Measurements from ENCODE around the gene KHDRBS1. TPM values are rescaled to one million over a fixed set of nuclear protein-coding genes. Genes with fewer than 3 reads are reported as not detected.
A peak's percentile ranks its signal among the peaks of the same experiment; 100 is the strongest.

The KHDRBS1 gene
- total and polyA plus RNA-seq, 2 of the 13 experiments (the other 11 are each of a cell fraction or from before 2014, with no cell fraction given) = 25.1 to 39.0 TPM

DNA sequence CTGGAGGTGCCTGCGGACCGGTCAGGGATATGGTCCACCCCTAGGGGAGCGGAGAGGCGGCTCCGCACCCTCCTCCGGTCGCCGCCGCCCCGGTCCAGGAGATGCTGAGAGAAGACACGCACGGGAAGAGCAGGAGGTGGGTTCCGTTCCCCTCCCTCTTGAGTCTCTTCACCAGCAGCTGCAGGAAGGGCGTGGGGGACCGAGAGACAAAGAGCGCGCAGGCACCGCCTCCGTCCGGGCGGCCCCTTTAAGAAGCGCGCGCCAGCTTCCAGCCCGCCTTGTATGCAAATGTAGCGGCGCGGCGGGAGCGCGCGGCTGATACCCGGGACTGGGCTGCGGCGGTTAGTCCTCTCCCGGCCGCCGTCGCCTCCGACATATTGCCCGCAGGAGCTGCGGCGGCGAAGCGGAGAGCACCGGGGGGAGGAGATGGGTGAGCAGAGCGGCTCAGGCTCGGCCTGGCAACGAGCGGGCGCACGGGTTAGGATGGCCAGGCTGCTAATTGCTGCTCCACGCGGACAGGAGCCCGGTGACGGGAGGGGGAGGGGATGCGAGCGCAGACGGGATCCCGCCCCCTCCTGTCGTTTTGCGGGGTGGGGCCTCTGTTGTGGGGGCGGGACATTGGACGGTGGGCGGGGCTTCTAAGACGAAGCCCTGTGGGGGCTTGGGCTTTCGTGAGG is 59.1 kb downstream of the KHDRBS1 start, which contains the start of gene TMEM39B (continued):
- TF ChIP-seq, protein P1, sequence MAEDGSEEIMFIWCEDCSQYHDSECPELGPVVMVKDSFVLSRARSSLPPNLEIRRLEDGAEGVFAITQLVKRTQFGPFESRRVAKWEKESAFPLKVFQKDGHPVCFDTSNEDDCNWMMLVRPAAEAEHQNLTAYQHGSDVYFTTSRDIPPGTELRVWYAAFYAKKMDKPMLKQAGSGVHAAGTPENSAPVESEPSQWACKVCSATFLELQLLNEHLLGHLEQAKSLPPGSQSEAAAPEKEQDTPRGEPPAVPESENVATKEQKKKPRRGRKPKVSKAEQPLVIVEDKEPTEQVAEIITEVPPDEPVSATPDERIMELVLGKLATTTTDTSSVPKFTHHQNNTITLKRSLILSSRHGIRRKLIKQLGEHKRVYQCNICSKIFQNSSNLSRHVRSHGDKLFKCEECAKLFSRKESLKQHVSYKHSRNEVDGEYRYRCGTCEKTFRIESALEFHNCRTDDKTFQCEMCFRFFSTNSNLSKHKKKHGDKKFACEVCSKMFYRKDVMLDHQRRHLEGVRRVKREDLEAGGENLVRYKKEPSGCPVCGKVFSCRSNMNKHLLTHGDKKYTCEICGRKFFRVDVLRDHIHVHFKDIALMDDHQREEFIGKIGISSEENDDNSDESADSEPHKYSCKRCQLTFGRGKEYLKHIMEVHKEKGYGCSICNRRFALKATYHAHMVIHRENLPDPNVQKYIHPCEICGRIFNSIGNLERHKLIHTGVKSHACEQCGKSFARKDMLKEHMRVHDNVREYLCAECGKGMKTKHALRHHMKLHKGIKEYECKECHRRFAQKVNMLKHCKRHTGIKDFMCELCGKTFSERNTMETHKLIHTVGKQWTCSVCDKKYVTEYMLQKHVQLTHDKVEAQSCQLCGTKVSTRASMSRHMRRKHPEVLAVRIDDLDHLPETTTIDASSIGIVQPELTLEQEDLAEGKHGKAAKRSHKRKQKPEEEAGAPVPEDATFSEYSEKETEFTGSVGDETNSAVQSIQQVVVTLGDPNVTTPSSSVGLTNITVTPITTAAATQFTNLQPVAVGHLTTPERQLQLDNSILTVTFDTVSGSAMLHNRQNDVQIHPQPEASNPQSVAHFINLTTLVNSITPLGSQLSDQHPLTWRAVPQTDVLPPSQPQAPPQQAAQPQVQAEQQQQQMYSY (CRISPR knock-in tag; IDR thresholded peaks at IDR 0.05) = 0 out of 2 replicates have a peak, but pooled peaks have one; percentile 32
- TF ChIP-seq, protein P2, sequence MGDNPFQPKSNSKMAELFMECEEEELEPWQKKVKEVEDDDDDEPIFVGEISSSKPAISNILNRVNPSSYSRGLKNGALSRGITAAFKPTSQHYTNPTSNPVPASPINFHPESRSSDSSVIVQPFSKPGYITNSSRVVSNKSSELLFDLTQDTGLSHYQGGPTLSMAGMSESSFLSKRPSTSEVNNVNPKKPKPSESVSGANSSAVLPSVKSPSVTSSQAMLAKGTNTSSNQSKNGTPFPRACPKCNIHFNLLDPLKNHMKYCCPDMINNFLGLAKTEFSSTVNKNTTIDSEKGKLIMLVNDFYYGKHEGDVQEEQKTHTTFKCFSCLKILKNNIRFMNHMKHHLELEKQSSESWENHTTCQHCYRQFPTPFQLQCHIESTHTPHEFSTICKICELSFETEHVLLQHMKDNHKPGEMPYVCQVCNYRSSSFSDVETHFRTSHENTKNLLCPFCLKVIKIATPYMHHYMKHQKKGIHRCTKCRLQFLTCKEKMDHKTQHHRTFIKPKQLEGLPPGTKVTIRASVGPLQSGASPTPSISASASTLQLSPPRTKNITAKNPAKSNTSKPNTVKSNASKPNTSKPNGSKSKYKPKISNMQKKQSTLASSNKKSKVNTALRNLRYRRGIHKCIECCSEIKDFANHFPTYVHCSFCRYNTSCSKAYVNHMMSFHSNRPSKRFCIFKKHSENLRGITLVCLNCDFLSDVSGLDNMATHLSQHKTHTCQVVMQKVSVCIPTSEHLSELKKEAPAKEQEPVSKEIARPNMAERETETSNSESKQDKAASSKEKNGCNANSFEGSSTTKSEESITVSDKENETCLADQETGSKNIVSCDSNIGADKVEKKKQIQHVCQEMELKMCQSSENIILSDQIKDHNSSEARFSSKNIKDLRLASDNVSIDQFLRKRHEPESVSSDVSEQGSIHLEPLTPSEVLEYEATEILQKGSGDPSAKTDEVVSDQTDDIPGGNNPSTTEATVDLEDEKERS (CRISPR knock-in tag; IDR thresholded peaks at IDR 0.05) = peak; percentile 21; the same call in 1 of the 2 replicates
- TF ChIP-seq YEATS2 (CRISPR knock-in tag; IDR thresholded peaks at IDR 0.05; ENCODE audit: borderline replicate concordance) (no peak; the same call in 1 of the 2 replicates), KDM3A (CRISPR knock-in tag; IDR thresholded peaks at IDR 0.05; ENCODE audit: low read depth) (peak; percentile 75; the same call in 1 of the 2 replicates), ZNF605 (CRISPR knock-in tag; IDR thresholded peaks at IDR 0.05) (peak; percentile 14; the same call in 1 of the 2 replicates), ZBTB8A (CRISPR knock-in tag; IDR thresholded peaks at IDR 0.05; ENCODE audit: borderline replicate concordance, low read depth) (no peak), ZNF878 (CRISPR knock-in tag; IDR thresholded peaks at IDR 0.05) (no peak), ZNF766 (CRISPR knock-in tag; IDR thresholded peaks at IDR 0.05; ENCODE audit: borderline replicate concordance) (no peak), NR2F6 (IDR thresholded peaks at IDR 0.05) (no peak), NR2F6 (CRISPR knock-in tag; IDR thresholded peaks at IDR 0.05) (0 out of 2 replicates have a peak, but pooled peaks have one; percentile 12), CBX2 (IDR thresholded peaks at IDR 0.05; ENCODE audit: low read depth, low read length) (no peak), CBX2 (CRISPR knock-in tag; IDR thresholded peaks at IDR 0.05; ENCODE audit: low read depth) (no peak), IRF2 (CRISPR knock-in tag; IDR thresholded peaks at IDR 0.05) (0 out of 2 replicates have a peak, but pooled peaks have one; percentile 42)
- TF ChIP-seq, protein P3, sequence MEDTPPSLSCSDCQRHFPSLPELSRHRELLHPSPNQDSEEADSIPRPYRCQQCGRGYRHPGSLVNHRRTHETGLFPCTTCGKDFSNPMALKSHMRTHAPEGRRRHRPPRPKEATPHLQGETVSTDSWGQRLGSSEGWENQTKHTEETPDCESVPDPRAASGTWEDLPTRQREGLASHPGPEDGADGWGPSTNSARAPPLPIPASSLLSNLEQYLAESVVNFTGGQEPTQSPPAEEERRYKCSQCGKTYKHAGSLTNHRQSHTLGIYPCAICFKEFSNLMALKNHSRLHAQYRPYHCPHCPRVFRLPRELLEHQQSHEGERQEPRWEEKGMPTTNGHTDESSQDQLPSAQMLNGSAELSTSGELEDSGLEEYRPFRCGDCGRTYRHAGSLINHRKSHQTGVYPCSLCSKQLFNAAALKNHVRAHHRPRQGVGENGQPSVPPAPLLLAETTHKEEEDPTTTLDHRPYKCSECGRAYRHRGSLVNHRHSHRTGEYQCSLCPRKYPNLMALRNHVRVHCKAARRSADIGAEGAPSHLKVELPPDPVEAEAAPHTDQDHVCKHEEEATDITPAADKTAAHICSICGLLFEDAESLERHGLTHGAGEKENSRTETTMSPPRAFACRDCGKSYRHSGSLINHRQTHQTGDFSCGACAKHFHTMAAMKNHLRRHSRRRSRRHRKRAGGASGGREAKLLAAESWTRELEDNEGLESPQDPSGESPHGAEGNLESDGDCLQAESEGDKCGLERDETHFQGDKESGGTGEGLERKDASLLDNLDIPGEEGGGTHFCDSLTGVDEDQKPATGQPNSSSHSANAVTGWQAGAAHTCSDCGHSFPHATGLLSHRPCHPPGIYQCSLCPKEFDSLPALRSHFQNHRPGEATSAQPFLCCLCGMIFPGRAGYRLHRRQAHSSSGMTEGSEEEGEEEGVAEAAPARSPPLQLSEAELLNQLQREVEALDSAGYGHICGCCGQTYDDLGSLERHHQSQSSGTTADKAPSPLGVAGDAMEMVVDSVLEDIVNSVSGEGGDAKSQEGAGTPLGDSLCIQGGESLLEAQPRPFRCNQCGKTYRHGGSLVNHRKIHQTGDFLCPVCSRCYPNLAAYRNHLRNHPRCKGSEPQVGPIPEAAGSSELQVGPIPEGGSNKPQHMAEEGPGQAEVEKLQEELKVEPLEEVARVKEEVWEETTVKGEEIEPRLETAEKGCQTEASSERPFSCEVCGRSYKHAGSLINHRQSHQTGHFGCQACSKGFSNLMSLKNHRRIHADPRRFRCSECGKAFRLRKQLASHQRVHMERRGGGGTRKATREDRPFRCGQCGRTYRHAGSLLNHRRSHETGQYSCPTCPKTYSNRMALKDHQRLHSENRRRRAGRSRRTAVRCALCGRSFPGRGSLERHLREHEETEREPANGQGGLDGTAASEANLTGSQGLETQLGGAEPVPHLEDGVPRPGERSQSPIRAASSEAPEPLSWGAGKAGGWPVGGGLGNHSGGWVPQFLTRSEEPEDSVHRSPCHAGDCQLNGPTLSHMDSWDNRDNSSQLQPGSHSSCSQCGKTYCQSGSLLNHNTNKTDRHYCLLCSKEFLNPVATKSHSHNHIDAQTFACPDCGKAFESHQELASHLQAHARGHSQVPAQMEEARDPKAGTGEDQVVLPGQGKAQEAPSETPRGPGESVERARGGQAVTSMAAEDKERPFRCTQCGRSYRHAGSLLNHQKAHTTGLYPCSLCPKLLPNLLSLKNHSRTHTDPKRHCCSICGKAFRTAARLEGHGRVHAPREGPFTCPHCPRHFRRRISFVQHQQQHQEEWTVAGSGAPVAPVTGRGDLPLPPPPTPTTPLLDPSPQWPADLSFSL (CRISPR knock-in tag; IDR thresholded peaks at IDR 0.05) = no peak
